ENCODE results near the gene TLR9. TPM values are rescaled to one million over a fixed set of nuclear protein-coding genes. Genes with fewer than 3 reads are reported as not detected.

Gene TLR9
- total RNA-seq, 1 experiment from 2014 or later, result 0.44 TPM

DNA sequence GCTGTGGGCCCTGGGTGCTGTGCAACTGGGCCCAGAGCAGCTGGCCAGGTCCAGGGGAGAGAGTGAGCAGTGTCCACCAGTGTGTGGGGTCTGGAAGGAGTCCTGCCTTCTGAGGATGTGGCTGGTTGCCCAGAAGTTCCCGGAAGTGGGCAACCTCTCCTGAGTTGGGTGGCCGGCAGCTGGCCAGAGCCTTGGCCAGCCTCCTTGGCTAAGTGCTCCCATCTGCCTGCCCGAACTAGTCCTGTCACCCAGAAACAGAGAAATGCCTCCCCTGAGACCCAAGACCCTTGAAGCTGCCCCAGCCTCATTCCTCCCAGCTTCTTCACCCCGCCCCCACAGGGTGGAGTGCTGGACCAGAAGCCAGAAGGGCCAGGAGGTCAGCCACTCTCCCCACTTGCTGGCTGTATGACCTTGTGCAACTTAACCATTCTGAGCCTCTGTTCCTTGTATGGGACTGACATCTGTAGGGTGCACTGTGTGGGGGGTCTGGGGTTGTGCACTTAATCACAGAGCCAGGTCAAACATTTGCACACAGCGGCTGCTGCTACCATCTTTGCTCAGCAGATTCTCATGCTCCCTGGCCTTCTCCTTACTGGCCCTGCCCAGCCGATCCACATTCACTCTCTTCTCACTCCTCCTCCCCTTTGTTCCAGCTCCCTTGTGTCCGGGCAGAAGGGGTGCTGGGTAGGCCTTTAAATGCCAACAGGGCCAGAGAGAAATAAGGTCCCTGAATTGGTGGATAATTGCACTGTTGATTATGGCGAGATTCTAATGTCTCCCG is 35.0 kb downstream of the TLR9 start:
- Histone ChIP-seq H4K20me1 (ENCODE audit: insufficient read depth) (no peaks in the 10 kb centered on the region), H2AFZ (no peak overlapping the region), H3K36me3 (ENCODE audit: low read depth) (no peaks in the 10 kb centered on the region), H3K4me3 (no peak overlapping the region), H3K4me1 (replicated peaks; ENCODE audit: insufficient read depth) (peaks cover 3% of the 10 kb centered on the region; the same call in 1 of the 2 replicates), H3K27me3 (ENCODE audit: insufficient read depth, low read depth) (no peaks in the 10 kb centered on the region), H3K9me3 (ENCODE audit: insufficient read depth, low read depth) (no peaks in the 10 kb centered on the region), H3K9me2 (ENCODE audit: insufficient read depth) (no peaks in the 10 kb centered on the region), H3K79me2 (ENCODE audit: low read depth) (no peaks in the 10 kb centered on the region), H3K27ac (no peak overlapping the region), H3F3A (ENCODE audit: insufficient read depth, low read depth) (no peaks in the 10 kb centered on the region), H3K4me2 (no peak overlapping the region)
- ChIA-PET CTCF (no interaction called here), POLR2A (ENCODE audit: unreplicated experiment) (no interaction called here)
- intact Hi-C loops (cut with micrococcal nuclease; ENCODE audit: unreplicated experiment), result no loop called here
- BruUV-seq (replicated peaks), result no TSS peak
- DNase-seq, result no peak
- TF ChIP-seq EZH2 (IDR thresholded peaks at IDR 0.05; ENCODE audit: low read depth), result no peak
- TF ChIP-seq, protein P1, sequence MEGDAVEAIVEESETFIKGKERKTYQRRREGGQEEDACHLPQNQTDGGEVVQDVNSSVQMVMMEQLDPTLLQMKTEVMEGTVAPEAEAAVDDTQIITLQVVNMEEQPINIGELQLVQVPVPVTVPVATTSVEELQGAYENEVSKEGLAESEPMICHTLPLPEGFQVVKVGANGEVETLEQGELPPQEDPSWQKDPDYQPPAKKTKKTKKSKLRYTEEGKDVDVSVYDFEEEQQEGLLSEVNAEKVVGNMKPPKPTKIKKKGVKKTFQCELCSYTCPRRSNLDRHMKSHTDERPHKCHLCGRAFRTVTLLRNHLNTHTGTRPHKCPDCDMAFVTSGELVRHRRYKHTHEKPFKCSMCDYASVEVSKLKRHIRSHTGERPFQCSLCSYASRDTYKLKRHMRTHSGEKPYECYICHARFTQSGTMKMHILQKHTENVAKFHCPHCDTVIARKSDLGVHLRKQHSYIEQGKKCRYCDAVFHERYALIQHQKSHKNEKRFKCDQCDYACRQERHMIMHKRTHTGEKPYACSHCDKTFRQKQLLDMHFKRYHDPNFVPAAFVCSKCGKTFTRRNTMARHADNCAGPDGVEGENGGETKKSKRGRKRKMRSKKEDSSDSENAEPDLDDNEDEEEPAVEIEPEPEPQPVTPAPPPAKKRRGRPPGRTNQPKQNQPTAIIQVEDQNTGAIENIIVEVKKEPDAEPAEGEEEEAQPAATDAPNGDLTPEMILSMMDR (conservative IDR thresholded peaks at IDR 0.05), result no peak

DNA sequence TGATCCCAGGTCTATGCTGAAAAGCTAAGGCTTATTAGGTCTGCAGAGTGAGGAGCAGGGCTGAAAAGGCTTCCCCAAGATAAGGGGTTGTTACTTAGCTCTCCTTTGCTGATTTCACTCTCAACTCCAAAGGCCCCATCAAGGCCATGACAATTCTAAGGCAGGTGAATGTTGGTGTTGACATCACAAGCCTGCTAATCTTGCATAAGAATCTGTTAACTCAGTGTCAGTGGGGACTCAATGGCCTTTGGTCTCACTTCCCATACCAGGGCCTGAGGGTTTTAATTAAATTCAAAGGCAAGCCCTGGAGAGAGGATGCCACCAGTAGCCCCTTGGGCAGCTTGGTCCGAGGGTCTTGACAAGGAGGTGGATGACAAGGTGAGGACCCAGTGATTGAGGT is 36.9 kb downstream of the TLR9 start:
- no peak overlapping the region for H3K4me3 ChIP-seq
- peaks cover 3% of the 10 kb centered on the region; the same call in 1 of the 2 replicates for H3K4me1 ChIP-seq (replicated peaks; ENCODE audit: insufficient read depth)
- ChIA-PET POLR2A (ENCODE audit: unreplicated experiment) (no interaction called here), CTCF (interaction anchor here (0.5 to 0.6 kb wide), 2 partner anchors 24 to 64 kb away, joined by 3 to 4 read pairs; no protein-coding TSS in a partner anchor)
- no peaks in the 10 kb centered on the region for H3K79me2 ChIP-seq (ENCODE audit: low read depth)
- no peaks in the 10 kb centered on the region for H3K27me3 ChIP-seq (ENCODE audit: insufficient read depth, low read depth)
- intact Hi-C loops (cut with micrococcal nuclease; ENCODE audit: unreplicated experiment), result no loop called here
- TF ChIP-seq EZH2 (IDR thresholded peaks at IDR 0.05; ENCODE audit: low read depth), result no peak
- TF ChIP-seq, protein P1 (conservative IDR thresholded peaks at IDR 0.05), result no peak
- H4K20me1 ChIP-seq (ENCODE audit: insufficient read depth), result no peaks in the 10 kb centered on the region
- H3K9me2 ChIP-seq (ENCODE audit: insufficient read depth), result no peaks in the 10 kb centered on the region
- no peaks in the 10 kb centered on the region for H3K9me3 ChIP-seq (ENCODE audit: insufficient read depth, low read depth)
- H2AFZ ChIP-seq, result no peak overlapping the region
- BruUV-seq (replicated peaks), result no TSS peak
- DNase-seq, result no peak
- no peaks in the 10 kb centered on the region for H3K36me3 ChIP-seq (ENCODE audit: low read depth)
- no peak overlapping the region for H3K27ac ChIP-seq
- H3F3A ChIP-seq (ENCODE audit: insufficient read depth, low read depth), result no peaks in the 10 kb centered on the region
- H3K4me2 ChIP-seq, result no peak overlapping the region

DNA sequence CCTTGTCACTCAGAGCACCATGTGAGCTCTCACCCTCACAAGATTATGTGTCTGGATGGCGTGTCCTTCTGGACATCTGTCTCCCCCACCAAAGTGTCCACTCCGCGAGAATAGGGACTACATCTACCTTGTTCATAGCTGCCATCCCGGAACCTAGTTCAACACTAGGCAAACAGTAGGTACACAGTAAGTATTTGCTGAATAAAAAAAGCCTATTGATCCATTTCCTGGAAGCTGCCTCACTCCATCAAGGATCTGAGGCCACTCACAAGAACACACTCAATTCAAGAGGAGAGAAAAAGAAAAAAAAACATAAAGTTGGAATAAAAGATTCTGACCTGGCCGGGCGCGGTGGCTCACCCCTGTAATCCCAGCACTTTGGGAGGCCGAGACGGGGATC is 38.7 kb downstream of the TLR9 start:
- H3F3A ChIP-seq (ENCODE audit: insufficient read depth, low read depth), result no peaks in the 10 kb centered on the region; the same call in 1 of the 2 replicates
- POLR2A ChIA-PET (ENCODE audit: unreplicated experiment), result no interaction called here
- no peaks in the 10 kb centered on the region for H3K79me2 ChIP-seq (ENCODE audit: low read depth)
- no peaks in the 10 kb centered on the region for H4K20me1 ChIP-seq (ENCODE audit: insufficient read depth)
- BruUV-seq (replicated peaks), result no TSS peak
- H3K4me2 ChIP-seq, result no peak overlapping the region
- H3K4me3 ChIP-seq, result no peak overlapping the region
- DNase-seq, result no peak
- TF ChIP-seq, protein P1 (conservative IDR thresholded peaks at IDR 0.05), result no peak
- no peak for TF ChIP-seq EZH2 (IDR thresholded peaks at IDR 0.05; ENCODE audit: low read depth)
- peaks cover 3% of the 10 kb centered on the region for H3K4me1 ChIP-seq (replicated peaks; ENCODE audit: insufficient read depth)
- H3K36me3 ChIP-seq (ENCODE audit: low read depth), result no peaks in the 10 kb centered on the region
- no peaks in the 10 kb centered on the region for H3K9me2 ChIP-seq (ENCODE audit: insufficient read depth)
- H3K27ac ChIP-seq, result no peak overlapping the region
- CTCF ChIA-PET, result interaction anchor here (0.6 kb wide), 1 partner anchor 13 kb away, joined by 4 read pairs; no protein-coding TSS in a partner anchor
- H3K9me3 ChIP-seq (ENCODE audit: insufficient read depth, low read depth), result no peaks in the 10 kb centered on the region
- H2AFZ ChIP-seq, result no peak overlapping the region
- no peaks in the 10 kb centered on the region for H3K27me3 ChIP-seq (ENCODE audit: insufficient read depth, low read depth)
- intact Hi-C loops (cut with micrococcal nuclease; ENCODE audit: unreplicated experiment), result no loop called here
